HL-60 (cell line): Measurements from ENCODE around the gene RANGAP1.

Experiments used
- DNase-seq, 2 experiments: peaks; one replicate each; pipeline ENCODE4 v3.0.0-alpha.2; 2010 to 2020; ENCODE audit warnings: low read depth in 1 of 2, low spot score in 1 of 2
- H3K27ac ChIP-seq: fragments of 250-450 bp; sonication (Bioruptor Pico); replicated peaks from 2 replicates; pipeline ENCODE4 v1.5.1; 2020; ENCODE audit warnings: mild to moderate bottlenecking, moderate library complexity
- H3K27me3 ChIP-seq: fragments of 250-450 bp; sonication (Bioruptor Pico); 2 replicates; pipeline ENCODE4 v1.5.1; 2021; ENCODE audit warnings: mild to moderate bottlenecking, moderate library complexity; ENCODE audit not compliant: insufficient read depth, poor library complexity, severe bottlenecking
- H3K4me3 ChIP-seq: replicated peaks from 2 replicates; pipeline ENCODE4 v1.5.1; 2011; ENCODE audit warnings: mild to moderate bottlenecking, control low read depth, low read length; ENCODE audit not compliant: insufficient read depth
- GABPA ChIP-seq: IDR thresholded peaks from 2 replicates; pipeline ENCODE4 v1.6.1; 2012; ENCODE audit warnings: low read depth
- POLR2AphosphoS5 ChIP-seq: IDR thresholded peaks from 2 replicates; pipeline ENCODE4 v1.6.1; 2012; ENCODE audit warnings: low read depth
- REST ChIP-seq: IDR thresholded peaks from 2 replicates; pipeline ENCODE4 v1.6.1; 2012; ENCODE audit warnings: low read depth; ENCODE audit not compliant: insufficient replicate concordance
- SPI1 ChIP-seq: IDR thresholded peaks from 2 replicates; pipeline ENCODE4 v1.6.1; 2012; ENCODE audit warnings: low read depth, mild to moderate bottlenecking, borderline replicate concordance
- TF ChIP-seq, protein P1 (sequence below): IDR thresholded peaks from one replicate; pipeline ENCODE4 v1.5.1; 2011; ENCODE audit warnings: low read length, control low read depth, inconsistent platforms; ENCODE audit not compliant: insufficient read depth

Gene RANGAP1

DNA sequence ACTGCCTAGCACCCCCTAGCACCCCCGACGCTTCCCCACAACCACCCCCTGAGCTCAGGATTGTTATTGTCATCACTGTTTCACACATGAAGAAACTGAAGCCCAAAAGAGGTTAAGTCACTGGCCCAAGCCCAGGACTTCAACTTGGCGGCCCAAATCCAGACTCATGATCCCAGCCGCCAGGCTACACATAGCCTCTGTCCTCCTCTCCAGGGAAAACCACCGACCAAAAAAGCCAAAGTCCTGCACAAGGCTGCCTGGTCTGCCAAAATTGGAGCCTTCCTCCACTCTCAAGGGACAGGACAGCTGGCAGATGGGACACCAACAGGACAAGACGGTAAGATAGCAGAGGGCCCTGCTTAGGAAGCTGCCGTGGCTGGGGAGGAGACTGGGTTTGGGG, 70.1 kb downstream of the RANGAP1 start:
- no peaks in the 10 kb centered on the region for H3K27me3 ChIP-seq

GRCh38 chr22:41215409-41215808, 70.6 kb downstream of the RANGAP1 start:
- Histone ChIP-seq H3K4me3 (no peak overlapping the region), H3K27ac (no peak overlapping the region), H3K27me3 (no peaks in the 10 kb centered on the region)
- no peak for TF ChIP-seq SPI1
- TF ChIP-seq, protein P1, sequence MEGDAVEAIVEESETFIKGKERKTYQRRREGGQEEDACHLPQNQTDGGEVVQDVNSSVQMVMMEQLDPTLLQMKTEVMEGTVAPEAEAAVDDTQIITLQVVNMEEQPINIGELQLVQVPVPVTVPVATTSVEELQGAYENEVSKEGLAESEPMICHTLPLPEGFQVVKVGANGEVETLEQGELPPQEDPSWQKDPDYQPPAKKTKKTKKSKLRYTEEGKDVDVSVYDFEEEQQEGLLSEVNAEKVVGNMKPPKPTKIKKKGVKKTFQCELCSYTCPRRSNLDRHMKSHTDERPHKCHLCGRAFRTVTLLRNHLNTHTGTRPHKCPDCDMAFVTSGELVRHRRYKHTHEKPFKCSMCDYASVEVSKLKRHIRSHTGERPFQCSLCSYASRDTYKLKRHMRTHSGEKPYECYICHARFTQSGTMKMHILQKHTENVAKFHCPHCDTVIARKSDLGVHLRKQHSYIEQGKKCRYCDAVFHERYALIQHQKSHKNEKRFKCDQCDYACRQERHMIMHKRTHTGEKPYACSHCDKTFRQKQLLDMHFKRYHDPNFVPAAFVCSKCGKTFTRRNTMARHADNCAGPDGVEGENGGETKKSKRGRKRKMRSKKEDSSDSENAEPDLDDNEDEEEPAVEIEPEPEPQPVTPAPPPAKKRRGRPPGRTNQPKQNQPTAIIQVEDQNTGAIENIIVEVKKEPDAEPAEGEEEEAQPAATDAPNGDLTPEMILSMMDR: no peak
- no peak for TF ChIP-seq GABPA
- no peak for TF ChIP-seq REST
- TF ChIP-seq POLR2AphosphoS5: no peak
- no peak for DNase-seq

More for the DNA sequence above, 70.1 kb downstream of the RANGAP1 start:
- Histone ChIP-seq H3K4me3 (no peak overlapping the region), H3K27ac (no peak overlapping the region)
- DNase-seq: no peak
- TF ChIP-seq, protein P1: no peak
- TF ChIP-seq GABPA (no peak), POLR2AphosphoS5 (no peak), REST (no peak)

GRCh38 chr22:41206719-41207118, 79.3 kb downstream of the RANGAP1 start:
- TF ChIP-seq REST (no peak), POLR2AphosphoS5 (no peak)
- TF ChIP-seq, protein P1: no peak
- Histone ChIP-seq H3K27ac (no peak overlapping the region), H3K27me3 (no peaks in the 10 kb centered on the region), H3K4me3 (no peak overlapping the region)
- no peak for DNase-seq
